Nephron (organoid): Measurements from ENCODE around the gene NQO2.

Experiments
- H3K27ac Mint-ChIP-seq, 3 experiments: 2 replicates each; pipeline ENCODE4 v1.8.0; 2020; ENCODE audit warnings: mixed read lengths in 3 of 3, mild to moderate bottlenecking in 2 of 3, moderate library complexity in 1 of 3
- H3K27me3 Mint-ChIP-seq: 2 replicates; pipeline ENCODE4 v1.8.0; 2021; ENCODE audit warnings: low read depth, mild to moderate bottlenecking, moderate library complexity, mixed read lengths
- H3K36me3 Mint-ChIP-seq: 2 replicates; pipeline ENCODE4 v1.8.0; 2020; ENCODE audit warnings: low read depth, mixed read lengths
- H3K4me1 Mint-ChIP-seq: 2 replicates; pipeline ENCODE4 v1.8.0; 2020; ENCODE audit warnings: mixed read lengths
- H3K4me3 Mint-ChIP-seq, 3 experiments: 2 replicates each; pipeline ENCODE4 v1.8.0; 2020; ENCODE audit warnings: mild to moderate bottlenecking in 3 of 3, mixed read lengths in 3 of 3, moderate library complexity in 2 of 3
- H3K9me3 Mint-ChIP-seq: 2 replicates; pipeline ENCODE4 v1.8.0; 2020; ENCODE audit warnings: mixed read lengths
- TF ChIP-seq, protein P1 (sequence below), 3 experiments: fragments of 200-600 bp; sonication (generic); IDR thresholded peaks; one replicate each; pipeline ENCODE4 v1.5.0; 2021; ENCODE audit warnings: antibody characterized with exemption in 3 of 3; ENCODE audit not compliant: unreplicated experiment in 3 of 3

NQO2 gene

GRCh38 chr6:3035397-3035796 lies 35.7 kb downstream of the NQO2 start:
- no peaks in the 10 kb centered on the region for H3K4me1 Mint-ChIP-seq
- no peak overlapping the region for H3K4me3 Mint-ChIP-seq
- no peaks in the 10 kb centered on the region for H3K36me3 Mint-ChIP-seq
- no peaks in the 10 kb centered on the region for H3K27me3 Mint-ChIP-seq
- peaks cover 12% of the 10 kb centered on the region for H3K9me3 Mint-ChIP-seq
- H3K27ac Mint-ChIP-seq: no peak overlapping the region
- TF ChIP-seq, protein P1, sequence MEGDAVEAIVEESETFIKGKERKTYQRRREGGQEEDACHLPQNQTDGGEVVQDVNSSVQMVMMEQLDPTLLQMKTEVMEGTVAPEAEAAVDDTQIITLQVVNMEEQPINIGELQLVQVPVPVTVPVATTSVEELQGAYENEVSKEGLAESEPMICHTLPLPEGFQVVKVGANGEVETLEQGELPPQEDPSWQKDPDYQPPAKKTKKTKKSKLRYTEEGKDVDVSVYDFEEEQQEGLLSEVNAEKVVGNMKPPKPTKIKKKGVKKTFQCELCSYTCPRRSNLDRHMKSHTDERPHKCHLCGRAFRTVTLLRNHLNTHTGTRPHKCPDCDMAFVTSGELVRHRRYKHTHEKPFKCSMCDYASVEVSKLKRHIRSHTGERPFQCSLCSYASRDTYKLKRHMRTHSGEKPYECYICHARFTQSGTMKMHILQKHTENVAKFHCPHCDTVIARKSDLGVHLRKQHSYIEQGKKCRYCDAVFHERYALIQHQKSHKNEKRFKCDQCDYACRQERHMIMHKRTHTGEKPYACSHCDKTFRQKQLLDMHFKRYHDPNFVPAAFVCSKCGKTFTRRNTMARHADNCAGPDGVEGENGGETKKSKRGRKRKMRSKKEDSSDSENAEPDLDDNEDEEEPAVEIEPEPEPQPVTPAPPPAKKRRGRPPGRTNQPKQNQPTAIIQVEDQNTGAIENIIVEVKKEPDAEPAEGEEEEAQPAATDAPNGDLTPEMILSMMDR (IDR thresholded peaks at IDR 0.05; ENCODE audit: unreplicated experiment in 3 of 3): no peak

DNA sequence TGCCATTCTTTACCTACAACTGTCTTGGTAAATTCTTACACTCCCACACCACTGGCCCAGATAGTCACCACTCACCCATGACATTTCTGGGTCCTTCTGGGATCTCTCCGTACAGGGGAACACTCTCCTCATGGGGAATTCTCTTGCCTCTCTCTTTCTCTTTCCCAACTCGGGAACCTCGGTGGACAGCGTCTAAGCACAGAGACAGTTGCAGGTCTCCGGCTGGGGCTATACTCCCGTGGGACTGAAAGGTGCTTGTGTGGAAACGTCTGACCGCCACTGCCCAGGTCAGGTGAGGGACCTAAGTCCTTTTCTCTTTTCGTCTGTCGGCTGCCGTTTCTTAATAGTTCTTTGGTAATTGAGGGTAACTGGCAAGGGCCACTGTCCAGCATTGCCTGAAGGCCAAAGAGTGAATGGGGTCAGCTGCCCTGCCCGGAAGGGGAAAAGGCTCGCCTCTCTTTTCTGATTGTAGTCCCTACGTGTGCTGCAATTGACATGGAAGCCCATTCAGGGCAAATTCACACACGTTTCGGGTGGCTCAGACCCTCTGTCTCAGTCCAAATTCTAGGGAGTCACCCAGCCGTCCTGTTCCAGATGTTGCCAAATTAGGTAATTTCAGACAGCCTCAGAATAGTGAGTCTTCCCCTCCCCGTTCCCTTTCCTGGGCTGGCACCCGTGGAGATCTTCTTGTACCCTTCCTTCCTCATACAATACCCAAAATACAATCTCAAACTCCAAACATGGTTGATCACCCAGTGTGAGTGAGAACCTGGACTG lies 37.4 kb downstream of the NQO2 start:
- Mint-ChIP-seq H3K27ac (no peak overlapping the region), H3K27me3 (peaks cover 6% of the 10 kb centered on the region), H3K4me1 (no peaks in the 10 kb centered on the region), H3K4me3 (no peak overlapping the region), H3K36me3 (no peaks in the 10 kb centered on the region), H3K9me3 (peaks cover 12% of the 10 kb centered on the region)
- TF ChIP-seq, protein P1 (IDR thresholded peaks at IDR 0.05; ENCODE audit: unreplicated experiment in 3 of 3): no peak

DNA sequence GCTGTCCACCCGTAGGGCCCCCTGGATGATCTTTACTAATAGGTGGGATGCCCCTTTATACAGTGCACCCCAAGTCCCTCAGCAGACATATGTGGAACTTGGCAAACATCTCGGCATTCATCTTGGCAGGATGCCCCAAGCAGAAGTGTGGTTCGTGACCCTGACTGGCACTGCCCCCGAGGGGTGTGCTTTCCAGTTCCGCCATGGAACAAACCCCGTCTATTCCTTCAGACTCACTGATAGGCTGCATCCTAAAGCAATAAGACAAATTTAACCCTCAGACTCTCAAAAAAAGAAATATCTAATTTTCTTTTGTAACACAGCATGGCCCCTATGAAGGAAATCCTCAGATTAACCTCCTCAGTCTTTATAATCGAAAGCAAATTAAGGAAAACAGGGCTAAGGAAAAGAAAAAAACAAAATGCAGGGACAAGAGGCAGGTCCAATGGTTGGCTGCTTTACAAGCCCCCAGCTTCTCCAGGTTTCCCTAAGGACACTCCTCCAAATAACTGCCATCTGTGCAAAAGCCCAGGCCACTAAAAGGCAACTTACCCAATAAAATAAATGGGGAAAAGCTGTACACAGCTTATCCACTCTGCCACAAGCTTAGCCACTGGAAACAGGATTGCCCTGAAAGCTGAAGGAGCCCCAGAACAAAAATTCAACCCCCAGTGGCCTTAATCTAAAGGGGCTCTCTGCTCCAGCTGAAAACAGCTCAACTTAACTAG lies 38.1 kb downstream of the NQO2 start:
- no peak overlapping the region for H3K4me3 Mint-ChIP-seq

DNA sequence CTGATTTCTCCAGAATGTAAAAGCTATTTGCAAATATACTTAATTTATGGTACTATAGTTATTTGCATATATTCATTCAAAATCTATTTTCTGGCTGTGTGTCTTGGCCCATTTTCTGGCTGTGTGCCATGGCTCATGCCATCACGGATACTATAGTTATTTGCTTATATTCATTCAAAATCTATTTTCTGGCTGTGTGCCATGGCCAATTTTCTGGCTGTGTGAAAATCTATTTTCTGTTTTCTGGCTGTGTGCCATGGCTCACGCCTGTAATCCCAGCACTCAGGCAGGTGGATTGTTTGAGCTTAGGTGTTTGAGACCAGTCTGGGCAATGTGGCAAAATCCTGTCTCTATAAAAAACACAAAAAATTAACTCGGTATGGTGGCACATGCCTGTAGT lies 39.7 kb downstream of the NQO2 start:
- no peak overlapping the region for H3K4me3 Mint-ChIP-seq
- no peaks in the 10 kb centered on the region for H3K4me1 Mint-ChIP-seq

More for the DNA sequence above, 38.1 kb downstream of the NQO2 start:
- H3K36me3 Mint-ChIP-seq: no peaks in the 10 kb centered on the region
- peaks cover 12% of the 10 kb centered on the region for H3K9me3 Mint-ChIP-seq
- peaks cover 6% of the 10 kb centered on the region for H3K27me3 Mint-ChIP-seq
- H3K4me1 Mint-ChIP-seq: no peaks in the 10 kb centered on the region
- TF ChIP-seq, protein P1 (IDR thresholded peaks at IDR 0.05; ENCODE audit: unreplicated experiment in 3 of 3): no peak
- no peak overlapping the region for H3K27ac Mint-ChIP-seq

GRCh38 chr6:3041147-3041546 lies 41.5 kb downstream of the NQO2 start:
- H3K4me3 Mint-ChIP-seq: no peak overlapping the region
- H3K27me3 Mint-ChIP-seq: peaks cover 6% of the 10 kb centered on the region
- TF ChIP-seq, protein P1 (IDR thresholded peaks at IDR 0.05; ENCODE audit: unreplicated experiment in 3 of 3): no peak
- peaks cover 4% of the 10 kb centered on the region for H3K9me3 Mint-ChIP-seq
- no peaks in the 10 kb centered on the region for H3K4me1 Mint-ChIP-seq
- no peaks in the 10 kb centered on the region for H3K36me3 Mint-ChIP-seq
- peak overlapping the region in 1 of 3 experiments; percentile 5 for H3K27ac Mint-ChIP-seq

More for the DNA sequence above, 39.7 kb downstream of the NQO2 start:
- H3K27ac Mint-ChIP-seq: no peak overlapping the region
- peaks cover 6% of the 10 kb centered on the region for H3K27me3 Mint-ChIP-seq
- no peaks in the 10 kb centered on the region for H3K36me3 Mint-ChIP-seq
- TF ChIP-seq, protein P1 (IDR thresholded peaks at IDR 0.05; ENCODE audit: unreplicated experiment in 3 of 3): no peak
- peaks cover 9% of the 10 kb centered on the region for H3K9me3 Mint-ChIP-seq
